SK-N-MC (cell line): Measurements from ENCODE around the gene NOS1.

Experiments used
- DNase-seq: peaks from one replicate; pipeline ENCODE4 v3.0.0-alpha.2; 2011; ENCODE audit warnings: low read depth, low spot score
- H3K27ac ChIP-seq: fragments of 200-600 bp; sonication (generic); 2 replicates; pipeline ENCODE4 v1.5.1; 2016; ENCODE audit warnings: mixed run types
- H3K36me3 ChIP-seq: fragments of 200-600 bp; sonication (generic); 2 replicates; pipeline ENCODE4 v1.6.1; 2017; ENCODE audit warnings: antibody characterized with exemption, low read length, mixed read lengths; ENCODE audit not compliant: insufficient read depth
- H3K4me3 ChIP-seq: fragments of 200-600 bp; sonication (generic); 2 replicates; pipeline ENCODE4 v1.5.1; 2016
- H3K9ac ChIP-seq: fragments of 200-600 bp; sonication (generic); 2 replicates; pipeline ENCODE4 v1.8.0; 2017; ENCODE audit warnings: mixed run types, mixed read lengths; ENCODE audit not compliant: insufficient read length
- H3K9me3 ChIP-seq: fragments of 200-600 bp; sonication (generic); 2 replicates; pipeline ENCODE4 v1.6.1; 2017; ENCODE audit warnings: low read depth, mild to moderate bottlenecking, antibody characterized with exemption, low read length, moderate library complexity, mixed read lengths
- EZH2 ChIP-seq: fragments of 200-600 bp; sonication (generic); IDR thresholded peaks from one replicate; pipeline ENCODE4 v1.6.1; 2017; ENCODE audit warnings: antibody characterized with exemption
- FOXP2 ChIP-seq: optimal IDR thresholded peaks from 2 replicates; pipeline ENCODE3; 2011; ENCODE audit warnings: mild to moderate bottlenecking, moderate library complexity; ENCODE audit not compliant: insufficient read depth; ENCODE audit errors: extremely low read length, control extremely low read depth
- POLR2AphosphoS5 ChIP-seq: IDR thresholded peaks from 2 replicates; pipeline ENCODE4 v1.6.1; 2012; ENCODE audit warnings: mild to moderate bottlenecking, low read depth, low read length, borderline replicate concordance

Gene NOS1

GRCh38 chr12:117166107-117166506 is 195.3 kb downstream of the NOS1 start:
- no peak for DNase-seq
- Histone ChIP-seq H3K4me3 (no peak overlapping the region), H3K9me3 (no peaks in the 10 kb centered on the region), H3K36me3 (peaks cover 78% of the 10 kb centered on the region), H3K9ac (no peak overlapping the region), H3K27ac (no peak overlapping the region)
- TF ChIP-seq POLR2AphosphoS5 (no peak), FOXP2 (no peak), EZH2 (no peak)

- no peak for DNase-seq
- no peak overlapping the region for H3K27ac ChIP-seq
- H3K36me3 ChIP-seq, result peaks cover 73% of the 10 kb centered on the region
- TF ChIP-seq FOXP2 (no peak), POLR2AphosphoS5 (no peak), EZH2 (no peak)
- no peak overlapping the region for H3K9ac ChIP-seq
- no peak overlapping the region for H3K4me3 ChIP-seq
- no peaks in the 10 kb centered on the region for H3K9me3 ChIP-seq
Observed at GRCh38 chr12:117165342-117165741, 196.1 kb downstream of the NOS1 start.

GRCh38 chr12:117162633-117163032 is 198.8 kb downstream of the NOS1 start:
- peaks cover 81% of the 10 kb centered on the region for H3K36me3 ChIP-seq
- no peaks in the 10 kb centered on the region for H3K9me3 ChIP-seq
- TF ChIP-seq FOXP2 (no peak), EZH2 (no peak), POLR2AphosphoS5 (no peak)
- no peak overlapping the region for H3K4me3 ChIP-seq
- no peak overlapping the region for H3K27ac ChIP-seq
- no peak for DNase-seq
- H3K9ac ChIP-seq, result no peak overlapping the region

- Histone ChIP-seq H3K9ac (no peak overlapping the region), H3K9me3 (no peaks in the 10 kb centered on the region), H3K36me3 (peaks cover 81% of the 10 kb centered on the region), H3K27ac (no peak overlapping the region), H3K4me3 (no peak overlapping the region)
- DNase-seq, result no peak
- no peak for TF ChIP-seq EZH2
- no peak for TF ChIP-seq FOXP2
- no peak for TF ChIP-seq POLR2AphosphoS5
Observed at GRCh38 chr12:117162167-117162539, 199.3 kb downstream of the NOS1 start.

GRCh38 chr12:117161460-117162166 is 199.8 kb downstream of the NOS1 start:
- Histone ChIP-seq H3K9ac (no peak overlapping the region), H3K27ac (no peak overlapping the region), H3K36me3 (peaks cover 80% of the 10 kb centered on the region), H3K4me3 (no peak overlapping the region), H3K9me3 (no peaks in the 10 kb centered on the region)
- no peak for TF ChIP-seq POLR2AphosphoS5
- no peak for TF ChIP-seq EZH2
- TF ChIP-seq FOXP2, result no peak
- no peak for DNase-seq

GRCh38 chr12:117159674-117160073 is 201.8 kb downstream of the NOS1 start:
- Histone ChIP-seq H3K36me3 (peaks cover 78% of the 10 kb centered on the region), H3K27ac (no peak overlapping the region), H3K4me3 (no peak overlapping the region), H3K9me3 (no peaks in the 10 kb centered on the region), H3K9ac (no peak overlapping the region)
- no peak for DNase-seq
- TF ChIP-seq EZH2, result no peak
- TF ChIP-seq FOXP2, result no peak
- TF ChIP-seq POLR2AphosphoS5, result no peak

- Histone ChIP-seq H3K4me3 (no peak overlapping the region), H3K9ac (no peak overlapping the region), H3K27ac (no peak overlapping the region), H3K9me3 (no peaks in the 10 kb centered on the region), H3K36me3 (peaks cover 77% of the 10 kb centered on the region)
- TF ChIP-seq POLR2AphosphoS5 (no peak), FOXP2 (no peak), EZH2 (no peak)
- DNase-seq, result no peak
Observed at GRCh38 chr12:117158911-117159553, 202.4 kb downstream of the NOS1 start.
